ENCODE data around the gene TSPYL4.

The TSPYL4 gene

GRCh38 chr6:116248577-116248976 lies 5.3 kb downstream of the TSPYL4 start:
- no peak for TF ChIP-seq POLR2AphosphoS5 (IDR thresholded peaks at IDR 0.05; ENCODE audit: low read depth, low read length)
- no peak for TF ChIP-seq FOXP2 (optimal IDR thresholded peaks at IDR 0.05; ENCODE audit: borderline replicate concordance, extremely low read depth, extremely low read length, insufficient read depth)
- no peak for TF ChIP-seq REST (IDR thresholded peaks at IDR 0.05; ENCODE audit: insufficient read depth in 1 of 2, low read depth in 2 of 2, low read length in 2 of 2)
- no peak for TF ChIP-seq SIN3A (IDR thresholded peaks at IDR 0.05; ENCODE audit: borderline replicate concordance, insufficient read depth, low read length)
- TF ChIP-seq TAF1 (IDR thresholded peaks at IDR 0.05; ENCODE audit: borderline replicate concordance, insufficient read depth, low read length), result no peak

GRCh38 chr6:116247285-116247684 lies 6.6 kb downstream of the TSPYL4 start:
- TF ChIP-seq SIN3A (IDR thresholded peaks at IDR 0.05; ENCODE audit: borderline replicate concordance, insufficient read depth, low read length), result no peak
- no peak for TF ChIP-seq TAF1 (IDR thresholded peaks at IDR 0.05; ENCODE audit: borderline replicate concordance, insufficient read depth, low read length)
- TF ChIP-seq POLR2AphosphoS5 (IDR thresholded peaks at IDR 0.05; ENCODE audit: low read depth, low read length), result no peak
- no peak for TF ChIP-seq REST (IDR thresholded peaks at IDR 0.05; ENCODE audit: insufficient read depth in 1 of 2, low read depth in 2 of 2, low read length in 2 of 2)
- no peak for TF ChIP-seq FOXP2 (optimal IDR thresholded peaks at IDR 0.05; ENCODE audit: borderline replicate concordance, extremely low read depth, extremely low read length, insufficient read depth)

GRCh38 chr6:116246089-116246488 lies 7.8 kb downstream of the TSPYL4 start:
- no peak for TF ChIP-seq FOXP2 (optimal IDR thresholded peaks at IDR 0.05; ENCODE audit: borderline replicate concordance, extremely low read depth, extremely low read length, insufficient read depth)
- no peak for TF ChIP-seq SIN3A (IDR thresholded peaks at IDR 0.05; ENCODE audit: borderline replicate concordance, insufficient read depth, low read length)
- no peak for TF ChIP-seq REST (IDR thresholded peaks at IDR 0.05; ENCODE audit: insufficient read depth in 1 of 2, low read depth in 2 of 2, low read length in 2 of 2)
- TF ChIP-seq TAF1 (IDR thresholded peaks at IDR 0.05; ENCODE audit: borderline replicate concordance, insufficient read depth, low read length), result no peak
- no peak for TF ChIP-seq POLR2AphosphoS5 (IDR thresholded peaks at IDR 0.05; ENCODE audit: low read depth, low read length)

GRCh38 chr6:116244284-116244683 lies 9.6 kb downstream of the TSPYL4 start:
- TF ChIP-seq TAF1 (IDR thresholded peaks at IDR 0.05; ENCODE audit: borderline replicate concordance, insufficient read depth, low read length) (no peak), POLR2AphosphoS5 (IDR thresholded peaks at IDR 0.05; ENCODE audit: low read depth, low read length) (no peak), SIN3A (IDR thresholded peaks at IDR 0.05; ENCODE audit: borderline replicate concordance, insufficient read depth, low read length) (no peak)

GRCh38 chr6:116239856-116240255 lies 14.0 kb downstream of the TSPYL4 start:
- TF ChIP-seq POLR2AphosphoS5 (IDR thresholded peaks at IDR 0.05; ENCODE audit: low read depth, low read length) (no peak), TAF1 (IDR thresholded peaks at IDR 0.05; ENCODE audit: borderline replicate concordance, insufficient read depth, low read length) (no peak), SIN3A (IDR thresholded peaks at IDR 0.05; ENCODE audit: borderline replicate concordance, insufficient read depth, low read length) (no peak), FOXP2 (optimal IDR thresholded peaks at IDR 0.05; ENCODE audit: borderline replicate concordance, extremely low read depth, extremely low read length, insufficient read depth) (no peak), REST (IDR thresholded peaks at IDR 0.05; ENCODE audit: insufficient read depth in 1 of 2, low read depth in 2 of 2, low read length in 2 of 2) (no peak)

All from PFSK-1 (cell line).